SW 1271 (cell line): ENCODE measurements around the gene PLCB1.
A peak's percentile ranks its signal among the peaks of the same experiment; 100 is the strongest.

Experiments
- DNase-seq, 2 experiments: peaks; one replicate each; lab custom pipeline; 2025; lab: John Stamatoyannopoulos, UW

The PLCB1 gene

DNA sequence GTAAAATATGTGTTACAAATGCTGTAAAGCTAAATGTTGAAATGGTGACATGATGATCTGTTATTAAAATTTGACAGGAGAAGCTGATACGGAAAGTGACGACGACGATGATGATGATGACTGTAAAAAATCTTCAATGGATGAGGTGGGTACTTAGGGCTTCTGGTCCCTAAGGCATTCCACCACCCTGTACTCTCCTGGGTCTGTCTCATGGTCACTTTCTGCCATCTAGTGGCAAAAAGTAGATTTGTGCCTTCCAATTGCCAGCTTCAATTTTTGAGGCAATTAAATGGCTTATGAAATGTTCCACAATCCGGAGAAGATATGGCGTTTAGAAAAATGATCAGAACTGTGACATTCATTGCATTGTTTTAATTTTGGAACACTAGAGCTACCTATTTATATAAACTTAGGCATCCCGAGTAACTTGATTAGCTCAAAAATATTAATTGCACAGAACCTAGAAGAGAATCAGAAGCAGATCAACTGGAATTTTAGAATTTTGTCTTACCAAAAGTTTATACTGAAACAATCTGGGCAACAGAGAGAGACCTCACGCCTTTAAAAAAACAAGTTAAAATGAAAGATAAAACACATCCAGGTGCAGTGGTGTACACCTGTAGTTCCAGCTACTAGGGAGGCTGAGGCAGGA, 590.3 kb downstream of the PLCB1 start:
- DNase-seq = peak; percentile 24 to 68

DNA sequence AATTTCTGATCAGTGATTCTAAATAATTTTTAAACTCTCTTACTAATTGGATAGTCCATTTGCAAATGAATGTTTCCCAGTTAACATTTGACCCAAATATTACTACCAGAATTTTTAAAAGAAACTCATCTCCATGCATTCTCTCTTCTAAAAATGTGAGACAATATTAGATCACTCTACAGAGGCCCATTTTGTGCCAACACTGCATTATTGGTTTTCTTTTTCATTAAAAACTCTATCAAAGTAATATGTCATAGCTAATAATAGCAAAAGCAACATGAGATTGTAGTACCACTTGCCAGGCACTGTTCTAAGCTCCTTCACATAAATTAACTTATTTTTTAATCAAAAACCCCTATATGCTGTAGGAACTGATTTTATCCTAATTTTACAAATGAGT, 591.2 kb downstream of the PLCB1 start:
- no peak for DNase-seq

DNA sequence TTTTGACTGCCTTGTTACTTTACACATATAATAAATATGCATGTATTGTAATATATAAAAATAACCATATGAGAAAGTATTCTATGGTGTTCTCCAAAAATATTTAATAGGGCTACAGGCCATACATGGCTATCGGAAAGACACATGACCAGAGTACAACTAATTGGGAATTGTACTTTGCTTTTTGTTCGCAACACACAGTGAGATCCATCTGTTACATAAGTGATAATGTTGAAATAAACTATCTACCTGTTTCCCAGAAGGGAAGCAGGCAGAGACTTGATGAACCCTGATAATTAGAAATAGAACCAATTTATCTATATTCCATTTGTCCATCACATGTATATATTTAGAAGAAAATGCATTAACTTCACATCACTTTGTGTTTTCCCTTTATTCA, 592.8 kb downstream of the PLCB1 start:
- no peak for DNase-seq

DNA sequence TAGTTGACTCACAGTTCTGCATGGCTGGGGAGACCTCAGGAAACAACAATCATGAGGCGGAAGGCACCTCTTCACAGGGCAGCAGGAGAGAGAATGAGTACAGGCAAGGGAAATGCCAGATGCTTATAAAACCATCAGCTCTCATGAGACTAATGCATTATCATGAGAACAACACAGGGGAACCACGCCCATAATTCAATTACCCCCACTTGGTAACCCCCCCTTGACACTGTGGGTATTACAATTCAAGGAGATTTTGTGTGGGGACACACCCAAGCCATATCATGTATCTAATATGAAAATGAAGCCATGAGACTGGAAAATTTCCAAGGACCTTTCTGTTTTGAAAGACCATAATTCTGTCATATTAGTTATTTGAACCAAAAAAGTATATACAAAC, 594.4 kb downstream of the PLCB1 start:
- DNase-seq = no peak

DNA sequence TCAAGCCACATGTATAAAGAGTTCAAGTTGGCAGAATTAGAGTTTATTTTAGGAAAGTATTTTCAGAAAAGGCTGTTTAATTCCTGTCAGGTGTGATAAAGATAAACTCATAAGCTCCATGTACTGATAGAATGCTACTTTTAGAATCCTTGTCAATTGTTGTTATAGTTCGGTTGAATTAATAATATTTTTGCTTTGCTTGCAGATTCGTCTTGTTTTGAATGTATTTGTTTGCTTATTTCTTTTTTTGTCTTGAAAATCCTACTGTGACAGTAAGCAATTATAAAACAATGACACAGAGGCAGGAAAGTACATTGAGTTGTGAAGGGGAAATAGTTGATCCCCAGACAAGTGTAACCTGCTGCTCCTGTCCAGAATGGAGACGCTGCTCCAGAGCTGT, 602.9 kb downstream of the PLCB1 start:
- DNase-seq = no peak

- no peak for DNase-seq
Measured at GRCh38 chr20:8735674-8736073, 603.6 kb downstream of the PLCB1 start.

DNA sequence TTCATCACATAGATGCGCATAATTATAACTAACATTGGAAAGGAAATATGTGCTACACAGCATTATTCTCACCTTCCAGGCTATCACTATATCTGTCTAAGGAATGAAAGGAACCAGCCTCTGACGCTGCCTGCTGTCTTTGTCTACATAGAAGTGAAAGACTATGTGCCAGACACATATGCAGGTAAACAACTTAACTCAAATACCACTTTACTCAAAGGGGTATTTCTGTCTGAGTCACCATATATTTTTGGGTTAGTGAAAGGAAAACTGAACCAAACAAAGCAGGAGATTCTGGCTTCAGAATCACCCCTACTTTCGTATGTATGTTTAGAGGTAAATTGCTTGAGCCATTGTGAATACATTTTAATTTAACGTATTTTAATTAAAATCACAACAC, 608.2 kb downstream of the PLCB1 start:
- DNase-seq = no peak

DNA sequence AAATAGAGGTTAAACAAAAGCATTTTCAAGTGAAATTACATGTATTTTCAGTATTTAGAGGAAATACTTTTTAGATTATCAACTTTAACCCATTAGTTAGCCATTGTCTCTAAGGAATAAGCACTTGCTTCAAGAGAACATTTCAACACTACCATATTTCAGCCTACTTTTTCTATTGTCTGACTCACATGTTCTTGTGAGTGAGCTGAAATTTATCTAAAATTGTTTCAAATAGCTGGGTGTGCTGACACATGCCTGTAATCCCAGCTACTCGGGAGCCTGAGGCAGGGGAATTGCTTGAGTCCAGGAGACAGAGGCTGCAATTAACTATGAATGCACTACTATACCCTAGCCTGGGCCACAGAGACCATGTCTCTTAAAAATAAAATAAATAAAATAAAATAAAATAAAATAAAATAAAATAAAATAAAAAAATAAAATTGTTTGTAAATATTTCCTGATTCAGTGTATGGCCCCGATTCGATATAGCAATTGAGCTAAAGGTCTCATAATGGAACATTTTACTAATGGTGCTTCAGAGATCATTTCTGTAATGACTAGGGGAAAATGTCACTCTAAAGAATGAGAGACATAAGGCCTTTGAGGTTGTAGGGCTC, 612.3 kb downstream of the PLCB1 start:
- DNase-seq = no peak

GRCh38 chr20:8749101-8749500, 617.0 kb downstream of the PLCB1 start:
- DNase-seq = no peak

DNA sequence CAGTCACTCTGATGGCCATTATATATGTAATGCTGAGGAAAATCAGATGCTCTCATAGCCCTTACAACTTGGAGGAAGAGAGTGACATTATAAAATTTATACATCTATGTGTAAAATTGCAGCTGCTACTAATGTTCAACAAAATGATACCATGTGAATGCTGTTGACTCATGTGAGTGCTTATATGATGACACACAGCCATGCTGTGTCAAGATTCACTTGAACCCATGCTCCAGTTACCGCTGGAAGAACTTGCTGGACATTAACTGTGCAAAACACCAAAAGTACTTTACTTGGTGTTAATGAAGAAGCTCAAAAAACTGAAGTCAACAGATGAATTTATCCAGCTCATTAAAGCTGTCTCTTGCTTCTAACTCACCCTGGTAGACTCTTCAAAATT, 617.9 kb downstream of the PLCB1 start:
- DNase-seq = no peak

- DNase-seq = no peak
Measured at GRCh38 chr20:8755340-8756118, 623.5 kb downstream of the PLCB1 start.

- peak; percentile 31 to 53 for DNase-seq
Measured at GRCh38 chr20:8756410-8756809, 624.3 kb downstream of the PLCB1 start.

- DNase-seq = peak in 1 of 2 experiments; percentile 16
Measured at GRCh38 chr20:8757146-8757545, 625.1 kb downstream of the PLCB1 start.

DNA sequence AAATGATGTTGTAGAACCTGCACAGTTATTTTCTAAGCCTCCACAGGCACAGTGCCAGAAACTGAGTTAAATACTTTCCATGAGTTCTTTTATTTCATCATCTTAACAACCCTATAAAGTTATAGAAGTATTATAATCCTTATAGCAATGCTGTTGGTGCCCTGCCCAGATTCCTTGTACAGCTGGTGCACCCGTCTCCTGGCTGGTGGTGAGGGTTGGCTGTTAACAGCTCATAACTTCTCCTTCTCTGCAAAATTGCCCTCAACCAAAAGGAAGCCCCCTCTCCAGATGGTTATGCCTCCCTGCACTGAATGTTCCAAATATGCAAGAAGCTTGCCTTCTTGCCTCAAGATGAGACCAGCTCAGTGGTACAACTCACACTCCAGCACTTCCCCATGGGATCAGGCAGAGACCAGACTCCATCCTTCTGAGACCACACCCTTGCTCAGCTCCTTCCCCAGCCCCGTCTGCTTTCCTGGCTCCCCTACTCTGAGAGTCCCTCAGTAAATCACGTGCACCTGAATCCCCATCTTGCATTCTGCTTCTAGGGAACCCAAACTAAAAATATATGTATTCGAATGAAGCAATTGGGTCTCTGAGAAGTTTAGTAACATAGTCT, 632.4 kb downstream of the PLCB1 start:
- no peak for DNase-seq

- no peak for DNase-seq
Measured at GRCh38 chr20:8766868-8767390, 634.9 kb downstream of the PLCB1 start.

DNA sequence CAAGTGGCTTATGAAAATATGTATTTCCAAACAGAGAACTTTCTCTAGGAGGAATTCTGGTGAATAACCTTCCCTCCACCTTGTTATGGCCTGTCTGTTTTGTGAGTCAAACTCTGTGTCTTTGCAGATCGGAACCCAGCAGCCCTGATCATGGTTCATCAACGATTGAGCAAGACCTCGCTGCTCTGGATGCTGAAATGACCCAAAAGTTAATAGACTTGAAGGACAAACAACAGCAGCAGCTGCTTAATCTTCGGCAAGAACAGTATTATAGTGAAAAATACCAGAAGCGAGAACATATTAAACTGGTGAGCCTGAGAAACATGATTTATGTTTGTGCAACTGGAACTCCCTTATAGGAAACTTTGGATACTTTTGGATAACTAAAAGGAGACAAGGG, 642.3 kb downstream of the PLCB1 start:
- DNase-seq = no peak

GRCh38 chr20:8777911-8778310, 645.8 kb downstream of the PLCB1 start:
- DNase-seq = no peak

DNA sequence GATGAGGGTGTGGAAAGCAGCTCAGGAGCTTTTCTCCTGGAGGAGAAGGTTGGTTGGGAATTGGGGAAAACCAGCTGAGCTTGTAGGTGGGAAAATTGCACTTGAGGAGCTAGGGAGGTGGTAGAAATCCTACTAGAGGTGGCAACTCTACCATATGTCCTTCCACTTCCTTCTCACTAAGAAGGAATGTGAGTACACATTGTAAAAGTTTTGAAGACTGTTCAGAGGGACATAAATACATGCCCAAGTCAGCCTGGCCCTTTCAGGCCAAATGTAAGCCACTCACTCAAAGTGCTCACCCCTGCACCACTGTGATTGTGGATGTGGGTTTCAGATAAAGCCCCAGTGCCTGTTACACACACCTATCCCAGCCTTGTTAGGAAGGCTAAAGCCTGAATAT, 646.3 kb downstream of the PLCB1 start:
- no peak for DNase-seq

DNA sequence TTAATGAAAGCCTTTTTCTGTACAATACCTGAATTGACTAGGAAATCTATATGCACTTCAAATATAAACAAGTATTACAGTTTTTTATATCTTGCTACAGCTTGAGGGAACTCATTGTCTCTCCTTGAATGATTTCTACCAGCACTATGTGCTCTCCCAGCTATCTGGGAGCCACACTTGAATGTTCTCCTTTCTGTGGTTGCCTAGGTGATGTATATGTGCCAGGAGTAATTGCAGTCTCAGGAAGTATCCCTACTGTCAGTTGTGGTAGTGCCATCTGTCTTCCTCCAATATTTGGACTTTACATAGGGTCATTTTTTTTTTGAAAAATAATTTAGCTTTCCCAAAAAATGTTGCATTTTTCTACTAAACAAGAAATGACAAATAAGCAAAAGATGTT, 648.8 kb downstream of the PLCB1 start:
- DNase-seq = no peak

DNA sequence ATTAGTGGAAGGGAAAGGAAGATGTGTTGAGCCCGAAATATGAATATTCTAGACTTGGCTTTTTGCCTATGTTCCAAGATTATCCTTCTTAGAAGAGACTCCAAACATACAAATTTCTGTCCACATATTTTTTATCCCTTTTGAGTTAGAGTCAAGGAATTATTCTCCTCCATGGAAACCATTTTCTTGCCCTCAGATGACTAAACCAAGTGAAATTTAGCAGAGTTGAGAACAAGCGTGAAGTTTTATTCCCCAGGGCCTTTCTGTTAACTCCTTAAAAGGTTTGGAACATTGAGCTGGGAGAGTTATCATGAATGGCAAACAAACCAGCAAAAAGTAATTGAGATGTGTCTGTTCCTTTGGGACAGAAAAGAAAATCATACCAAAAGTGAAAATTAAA, 650.7 kb downstream of the PLCB1 start:
- DNase-seq = no peak

DNA sequence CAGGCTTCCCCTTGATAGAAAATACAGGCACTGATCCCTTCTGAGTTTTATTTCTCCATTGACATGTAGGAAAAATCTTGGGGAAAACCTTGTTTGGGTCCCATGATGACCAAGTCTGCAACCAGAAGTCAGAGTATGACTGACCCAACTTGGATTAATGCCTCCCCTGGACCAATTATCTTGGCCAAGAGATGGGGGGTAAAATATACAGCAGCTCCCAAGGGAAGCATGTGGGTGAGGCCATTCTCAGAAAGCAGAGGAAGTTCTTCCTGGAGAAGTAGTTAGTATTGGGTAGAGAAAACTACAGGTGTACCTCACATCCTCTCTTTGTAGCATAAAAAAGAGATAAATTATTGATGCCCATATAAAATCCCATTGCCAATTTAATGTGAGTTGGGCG, 651.7 kb downstream of the PLCB1 start:
- no peak for DNase-seq

- DNase-seq = no peak
Measured at GRCh38 chr20:8786383-8786782, 654.3 kb downstream of the PLCB1 start.

GRCh38 chr20:8787090-8787489, 655.0 kb downstream of the PLCB1 start:
- no peak for DNase-seq
